Measurements from ENCODE around the gene KIF3C.
"Not testable (repeated sequence)": the region's sequence is repeated elsewhere in the genome, so short reads cannot be mapped to it uniquely, and the experiment has no call there.

The KIF3C gene

GRCh38 chr2:25958611-25959010, 23.7 kb downstream of the KIF3C start:
- DNase-seq: not testable (repeated sequence)

DNA sequence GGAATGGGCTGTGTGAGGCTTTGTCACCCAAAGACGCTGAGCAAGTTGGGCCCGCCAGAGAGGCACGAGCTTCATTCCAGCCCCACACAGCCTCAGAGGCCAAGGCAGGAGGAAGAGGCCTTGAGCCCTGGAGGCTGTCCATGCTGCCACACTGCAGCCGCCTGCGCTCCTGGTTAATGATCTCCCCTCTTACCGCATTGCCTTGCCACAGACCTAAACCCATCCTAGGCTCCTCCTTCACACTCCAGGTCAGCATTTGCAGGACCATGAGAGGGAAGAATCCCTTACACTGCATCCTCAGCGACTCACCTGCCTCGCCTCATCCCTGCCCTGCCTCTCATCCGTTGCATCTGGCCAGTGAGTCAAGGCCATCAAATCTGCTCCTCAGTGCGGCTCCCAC, 24.6 kb downstream of the KIF3C start:
- no peak for DNase-seq

DNA sequence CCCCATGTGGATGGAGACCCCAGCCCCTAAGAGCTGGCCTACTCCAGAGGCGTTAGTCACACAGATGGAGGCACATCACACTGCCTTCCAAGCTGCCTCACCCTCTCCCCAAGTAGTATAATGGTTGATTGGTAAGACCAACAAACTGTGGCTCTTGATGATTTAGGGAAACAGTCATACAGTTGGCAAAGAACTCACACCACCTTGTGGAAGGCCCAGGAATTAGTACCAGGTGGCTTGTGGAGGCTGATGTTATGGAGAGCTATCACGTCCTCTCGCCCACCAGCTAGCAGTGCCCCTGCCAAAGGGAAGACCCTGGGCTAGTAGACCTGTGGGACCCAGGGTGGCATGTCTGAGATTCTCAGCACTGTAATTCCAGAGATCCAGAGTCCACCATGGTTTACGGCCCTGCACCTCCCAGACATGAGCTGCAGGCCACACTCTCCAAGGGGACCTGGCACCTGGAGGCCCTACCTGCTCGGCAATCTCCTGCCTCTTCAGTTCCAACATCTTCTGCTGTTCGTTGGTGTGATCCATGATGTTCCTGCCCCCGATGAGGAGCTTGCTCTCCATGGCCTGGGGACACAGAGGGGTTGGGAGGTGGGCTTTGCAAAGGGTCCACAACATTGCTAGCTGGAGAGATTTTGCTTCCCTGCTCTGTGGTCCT, 26.3 kb downstream of the KIF3C start:
- DNase-seq: no peak

DNA sequence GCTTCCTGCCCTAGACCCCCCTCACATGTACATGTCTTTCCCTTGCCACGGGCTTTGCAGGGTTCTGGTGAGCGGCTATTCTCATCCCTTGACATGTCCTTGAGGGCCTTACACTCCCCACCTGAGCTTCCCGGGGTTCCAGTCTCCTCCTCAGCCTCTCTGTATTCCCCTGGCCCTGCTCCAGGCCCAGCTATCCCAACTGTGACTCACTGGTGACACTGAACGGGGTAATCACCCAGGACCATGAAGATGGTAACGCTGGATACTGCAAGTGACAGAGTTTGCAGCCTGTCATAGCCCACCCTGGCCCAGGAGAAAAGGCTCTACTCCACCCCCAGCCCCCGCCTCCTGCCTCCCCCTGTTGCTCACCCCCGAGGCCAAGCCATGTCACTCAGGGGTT, 27.3 kb downstream of the KIF3C start:
- no peak for DNase-seq

DNA sequence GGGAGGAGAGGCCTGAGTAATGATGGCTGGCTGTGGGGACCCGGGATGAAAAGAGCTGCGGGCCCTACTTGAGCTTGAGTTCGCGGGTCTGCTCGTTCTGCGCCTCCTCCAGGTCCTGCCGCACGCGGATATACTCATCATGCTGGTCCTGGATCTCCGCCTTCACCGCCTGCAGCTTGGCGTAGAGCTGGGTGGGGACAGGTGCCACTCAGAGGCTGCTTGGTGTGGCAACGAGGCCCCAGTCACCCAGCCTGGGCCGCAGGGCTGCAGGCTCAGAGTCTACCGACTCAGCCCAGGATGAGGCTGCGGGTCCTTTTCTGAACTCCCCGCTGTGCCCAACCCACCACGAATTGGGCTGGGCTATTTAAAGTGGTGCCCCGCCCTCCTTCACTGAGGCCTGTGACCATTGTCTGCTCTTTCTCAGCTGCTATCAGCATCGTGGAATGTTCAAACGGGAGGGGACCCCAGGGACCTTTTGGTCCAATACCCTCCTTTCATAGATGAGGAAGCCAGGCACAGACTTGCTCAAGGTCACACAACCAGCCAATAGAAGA, 28.0 kb downstream of the KIF3C start:
- DNase-seq: no peak

GRCh38 chr2:25951071-25951547, 31.2 kb downstream of the KIF3C start:
- peak; percentile 51 for DNase-seq

DNA sequence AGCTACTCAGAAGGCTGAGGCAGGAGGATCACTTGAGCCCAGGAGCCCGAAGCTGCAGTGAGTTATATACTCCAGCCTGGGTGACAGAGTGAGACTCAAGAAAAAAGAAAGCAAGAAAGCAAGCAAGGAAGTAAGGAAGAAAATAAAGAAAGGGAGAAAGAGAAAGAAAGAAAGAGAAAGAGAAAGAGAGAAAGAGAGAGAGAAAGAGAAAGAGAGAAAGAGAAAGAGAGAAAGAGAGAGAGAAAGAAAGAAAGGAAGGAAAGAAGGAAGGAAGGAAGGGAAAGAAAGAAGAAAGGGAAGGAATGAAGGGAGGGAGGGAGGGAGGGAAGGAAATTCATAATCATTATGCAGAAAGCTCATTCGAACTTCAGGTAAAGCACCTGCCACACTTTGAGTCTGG, 33.9 kb downstream of the KIF3C start:
- DNase-seq: no peak

DNA sequence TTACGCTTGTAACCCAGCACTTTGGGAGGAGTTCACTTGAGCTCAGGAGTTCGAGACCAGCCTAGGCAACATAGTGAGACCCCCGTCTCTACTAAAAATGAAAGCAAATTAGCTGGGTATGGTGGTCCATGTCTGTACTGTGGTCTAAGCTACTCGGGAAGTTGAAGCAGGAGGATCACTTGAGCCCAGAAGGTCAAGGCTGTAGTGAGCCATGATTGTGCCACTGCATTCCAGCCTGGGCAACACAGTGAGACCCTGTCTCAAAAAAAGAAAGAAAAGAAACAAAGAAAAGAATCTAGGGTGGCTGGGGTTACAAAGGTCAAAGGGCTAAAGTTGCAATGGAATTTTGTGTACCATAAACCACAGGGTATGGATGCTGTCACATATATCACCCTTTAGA, 41.3 kb downstream of the KIF3C start:
- DNase-seq: no peak

DNA sequence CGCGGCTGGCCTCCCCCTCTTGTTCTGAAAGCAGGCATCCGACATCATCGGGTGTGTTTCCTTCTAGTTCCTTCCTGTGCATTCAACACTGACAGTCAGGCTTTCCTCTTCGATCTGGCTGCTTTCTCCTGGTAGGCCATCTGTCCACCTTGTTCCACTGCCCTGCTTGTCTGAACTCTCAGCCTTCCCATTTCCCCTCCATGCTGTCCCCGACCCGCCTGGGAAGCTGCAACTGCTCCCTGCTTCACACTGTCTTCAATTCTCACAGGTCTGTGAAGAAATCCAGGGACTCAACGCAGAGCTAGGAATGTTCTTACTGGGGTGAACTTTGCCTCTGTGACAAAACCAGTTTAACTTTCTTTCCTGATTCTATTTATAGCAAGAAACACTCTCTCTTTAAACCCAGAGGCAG, 43.0 kb downstream of the KIF3C start:
- DNase-seq: no peak

GRCh38 chr2:25938345-25938744, 44.0 kb downstream of the KIF3C start:
- DNase-seq: no peak

DNA sequence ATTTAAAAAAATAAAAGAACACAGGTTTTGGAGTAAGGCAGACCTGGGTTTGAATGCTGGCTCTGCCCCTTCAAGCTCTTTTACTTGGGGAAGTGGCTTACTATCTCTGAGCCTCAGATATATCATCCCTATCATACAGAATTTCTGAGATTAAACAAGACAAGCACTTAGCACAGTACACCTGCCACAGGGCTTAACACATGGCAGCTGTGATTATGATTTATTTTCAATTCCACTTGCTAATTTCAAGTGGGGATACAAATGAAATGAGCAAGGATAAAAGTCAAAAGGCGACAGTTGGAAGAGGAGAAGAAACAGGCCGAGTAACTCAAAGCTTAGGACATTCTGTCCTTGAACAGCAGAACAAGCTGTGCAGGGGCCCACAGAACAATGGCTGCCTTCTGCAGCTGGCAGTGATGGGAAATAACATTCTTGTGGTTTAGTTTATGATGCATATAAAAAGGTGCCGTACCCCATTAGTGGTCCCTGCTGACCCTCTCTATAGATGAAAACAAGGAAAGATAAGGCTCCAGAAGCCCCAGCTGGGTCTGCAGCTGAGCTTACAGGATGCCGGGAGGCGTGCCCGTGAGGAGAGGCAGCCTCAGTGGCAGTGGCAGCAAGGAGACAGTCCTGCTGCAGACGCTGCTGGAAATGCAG, 45.3 kb downstream of the KIF3C start:
- DNase-seq: no peak

DNA sequence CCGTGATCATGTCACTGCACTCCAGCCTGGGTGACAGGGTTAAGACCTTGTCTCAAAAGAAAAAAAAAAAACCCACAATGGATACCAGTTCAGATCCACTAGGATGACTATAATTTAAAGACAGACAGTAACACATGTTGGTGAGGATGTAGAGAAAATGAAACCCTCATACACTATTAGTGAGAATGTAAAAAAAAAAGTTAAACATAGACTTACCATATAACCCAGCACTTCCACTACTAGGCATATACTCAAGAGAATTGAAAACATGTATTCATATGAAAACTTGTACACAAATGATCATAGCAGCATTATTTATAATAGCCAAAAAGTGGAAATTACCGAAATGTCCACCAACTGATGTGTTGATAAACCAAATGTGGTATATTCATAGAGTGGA, 48.7 kb downstream of the KIF3C start:
- no peak for DNase-seq

DNA sequence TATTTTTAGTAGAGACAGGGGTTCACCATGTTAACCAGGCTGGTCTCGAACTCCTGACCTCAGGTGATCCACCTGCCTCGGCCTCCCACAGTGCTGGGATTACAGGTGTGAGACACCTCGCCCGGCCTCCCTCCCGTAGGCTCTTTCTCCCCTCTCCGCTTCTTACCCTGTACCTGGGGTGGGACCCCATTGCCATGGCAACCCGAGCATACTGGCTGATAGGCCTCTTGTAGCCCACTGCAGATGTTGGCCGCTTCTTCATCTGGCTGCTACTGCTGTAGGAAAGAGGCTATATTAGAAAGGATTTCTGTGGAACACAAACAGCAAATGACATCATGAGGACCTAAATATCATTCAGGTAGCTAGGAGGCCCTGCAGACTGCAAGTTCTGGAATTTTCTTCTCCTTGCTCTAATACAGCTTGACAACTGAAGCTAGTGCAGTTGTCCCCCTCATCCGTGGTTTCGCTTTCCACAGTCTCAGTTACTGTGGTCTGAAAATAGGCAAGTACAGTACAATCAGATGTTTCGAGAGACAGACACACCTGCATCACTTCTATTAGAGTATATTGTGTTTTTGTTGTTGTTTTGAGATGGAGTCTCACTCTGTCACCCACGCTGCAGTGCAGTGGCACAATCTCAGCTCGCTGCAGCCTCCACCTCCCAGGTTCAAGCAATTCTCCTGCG, 52.4 kb downstream of the KIF3C start:
- no peak for DNase-seq

- no peak for DNase-seq
These were observed 53.6 kb downstream of the KIF3C start for GRCh38 chr2:25928668-25929067.

- DNase-seq: no peak
These were observed 55.1 kb downstream of the KIF3C start for GRCh38 chr2:25926984-25927756.

- DNase-seq: no peak
These were observed 59.8 kb downstream of the KIF3C start for GRCh38 chr2:25922501-25922900.

DNA sequence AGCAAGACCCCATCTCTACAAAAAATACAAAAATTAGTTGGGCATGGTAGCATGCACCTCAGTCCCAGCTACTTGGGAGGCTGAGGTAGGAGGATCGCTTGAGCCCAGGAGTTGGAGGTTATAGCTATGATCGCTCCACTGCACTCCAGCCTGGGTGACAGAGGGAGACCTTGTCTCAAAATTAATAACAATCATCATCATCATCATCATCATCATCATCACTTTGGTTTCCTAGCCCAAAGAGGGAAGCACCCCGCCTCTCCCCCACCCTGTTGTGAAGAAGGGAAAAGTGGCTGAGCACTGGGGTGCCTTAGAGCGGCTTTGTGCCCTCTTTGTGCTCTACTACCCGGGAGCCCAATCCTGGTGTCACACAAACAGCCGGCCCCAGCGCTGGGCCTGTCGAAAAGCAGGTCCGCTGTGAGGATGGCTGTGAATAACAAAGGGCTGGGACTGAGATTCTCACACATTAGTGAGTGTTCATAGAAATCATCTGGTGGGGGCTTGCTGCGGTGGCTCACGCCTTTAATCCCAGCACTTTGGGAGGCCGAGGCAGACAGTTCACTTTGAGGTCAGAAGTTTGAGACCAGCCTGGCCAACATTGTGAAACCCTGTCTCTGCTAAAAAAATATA, 61.4 kb downstream of the KIF3C start:
- DNase-seq: no peak

- DNase-seq: no peak
These were observed 62.0 kb downstream of the KIF3C start for GRCh38 chr2:25920336-25920735.

- no peak for DNase-seq
These were observed 64.5 kb downstream of the KIF3C start for GRCh38 chr2:25917832-25918231.

- not testable (repeated sequence) for DNase-seq
These were observed 64.9 kb downstream of the KIF3C start for GRCh38 chr2:25917411-25917810.

DNA sequence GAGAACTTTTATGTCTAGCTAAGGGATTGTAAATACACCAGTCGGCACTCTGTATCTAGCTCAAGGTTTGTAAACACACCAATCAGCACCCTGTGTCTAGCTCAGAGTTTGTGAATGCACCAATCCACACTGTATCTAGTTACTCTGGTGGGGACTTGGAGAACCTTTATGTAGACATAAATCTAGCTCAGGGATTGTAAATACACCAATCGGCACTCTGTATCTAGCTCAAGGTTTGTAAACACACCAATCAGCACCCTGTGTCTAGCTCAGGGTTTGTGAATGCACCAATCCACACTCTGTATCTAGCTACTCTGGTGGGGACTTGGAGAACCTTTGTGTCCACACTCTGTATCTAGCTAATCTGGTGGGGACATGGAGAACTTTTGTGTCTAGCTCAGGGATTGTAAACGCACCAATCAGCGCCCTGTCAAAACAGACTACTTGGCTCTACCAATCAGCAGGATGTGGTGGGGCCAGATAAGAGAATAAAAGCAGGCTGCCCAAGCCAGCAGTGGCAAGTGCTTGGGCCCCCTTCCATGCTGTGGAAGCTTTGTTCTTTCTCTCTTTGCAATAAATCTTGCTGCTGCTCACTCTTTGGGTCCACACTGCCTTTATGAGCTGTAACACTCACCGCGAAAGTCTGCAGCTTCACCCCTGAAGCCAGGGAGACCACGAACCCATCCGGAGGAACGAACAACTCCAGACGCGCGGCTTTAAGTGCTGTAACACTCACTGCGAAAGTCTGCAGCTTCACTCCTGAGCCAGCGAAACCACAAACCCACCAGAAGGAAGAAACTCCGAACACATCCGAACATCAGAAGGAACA, 66.1 kb downstream of the KIF3C start:
- peak; percentile 17 for DNase-seq
